HG03135 (cell line): Measurements from ENCODE around the gene PLK2.

Experiments used
- ATAC-seq: cut with Tn5 transposase; IDR thresholded peaks from one replicate; pipeline ENCODE4 v1.9.1; 2021; ENCODE audit warnings: mild to moderate bottlenecking, moderate library complexity; ENCODE audit not compliant: unreplicated experiment

The PLK2 gene

GRCh38 chr5:58450811-58451629 is 8.9 kb downstream of the PLK2 start:
- no peak for ATAC-seq

- ATAC-seq: no peak
Observed at GRCh38 chr5:58450018-58450417, 9.9 kb downstream of the PLK2 start.

GRCh38 chr5:58447226-58447625 is 12.7 kb downstream of the PLK2 start:
- ATAC-seq: no peak

- no peak for ATAC-seq
Observed at GRCh38 chr5:58446024-58446423, 13.9 kb downstream of the PLK2 start.

GRCh38 chr5:58444805-58445204 is 15.1 kb downstream of the PLK2 start:
- ATAC-seq: no peak

- ATAC-seq: no peak
Observed at GRCh38 chr5:58440901-58441460, 18.9 kb downstream of the PLK2 start.

GRCh38 chr5:58439094-58439644 is 20.7 kb downstream of the PLK2 start:
- ATAC-seq: no peak

- ATAC-seq: no peak
Observed at GRCh38 chr5:58437661-58438060, 22.2 kb downstream of the PLK2 start.

- no peak for ATAC-seq
Observed at GRCh38 chr5:58431832-58432231, 28.1 kb downstream of the PLK2 start.

GRCh38 chr5:58412932-58413331 is 47.0 kb downstream of the PLK2 start:
- no peak for ATAC-seq

GRCh38 chr5:58412081-58412480 is 47.8 kb downstream of the PLK2 start:
- no peak for ATAC-seq

GRCh38 chr5:58411372-58411771 is 48.5 kb downstream of the PLK2 start:
- no peak for ATAC-seq

- no peak for ATAC-seq
Observed at GRCh38 chr5:58410441-58410840, 49.4 kb downstream of the PLK2 start.

GRCh38 chr5:58407042-58407719 is 52.7 kb downstream of the PLK2 start:
- no peak for ATAC-seq

GRCh38 chr5:58406394-58406793 is 53.5 kb downstream of the PLK2 start:
- no peak for ATAC-seq

- no peak for ATAC-seq
Observed at GRCh38 chr5:58405175-58405574, 54.7 kb downstream of the PLK2 start.

GRCh38 chr5:58404734-58405133 is 55.2 kb downstream of the PLK2 start:
- ATAC-seq: no peak
